SKM-1 (cell line): ENCODE measurements around the gene REEP5.
A peak's percentile ranks its signal among the peaks of the same experiment; 100 is the strongest.

Source experiments
- DNase-seq: peaks from one replicate; lab custom pipeline; 2025; ENCODE audit not compliant: unreplicated experiment; lab: John Stamatoyannopoulos, UW

The REEP5 gene

DNA sequence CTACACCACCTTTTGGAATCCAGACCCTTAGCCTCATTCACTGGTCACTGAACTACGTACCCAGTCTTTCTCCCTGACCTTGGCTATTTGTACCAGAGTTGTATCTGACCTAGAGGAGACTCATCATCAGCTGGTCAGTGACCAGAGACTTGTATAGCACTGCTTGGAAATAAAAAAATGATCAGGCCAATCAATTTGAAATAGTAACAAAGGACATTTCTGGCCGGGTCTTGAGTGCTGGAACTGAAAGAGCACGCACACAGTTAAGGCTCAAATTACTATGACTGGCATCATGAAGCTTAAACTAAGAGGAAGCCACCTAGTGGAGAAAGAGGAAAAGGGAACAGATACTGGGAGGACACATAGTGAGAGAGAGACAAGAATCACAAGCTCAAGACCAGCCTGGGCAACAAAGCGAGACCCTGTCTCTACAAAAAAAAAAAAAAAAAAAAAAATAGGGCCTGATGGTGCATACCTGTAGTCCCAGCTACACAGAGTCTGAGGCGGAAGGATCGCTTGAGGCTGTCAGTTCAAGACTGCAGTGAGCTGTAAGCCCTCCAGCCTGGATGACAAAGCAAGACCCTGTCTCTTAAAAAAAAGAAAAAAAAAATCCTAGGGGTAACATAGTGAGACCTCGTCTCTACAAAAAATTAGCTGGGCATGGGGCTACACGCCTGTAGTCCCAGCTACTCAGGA lies 73.8 kb downstream of the REEP5 start:
- DNase-seq, result peak; percentile 64

DNA sequence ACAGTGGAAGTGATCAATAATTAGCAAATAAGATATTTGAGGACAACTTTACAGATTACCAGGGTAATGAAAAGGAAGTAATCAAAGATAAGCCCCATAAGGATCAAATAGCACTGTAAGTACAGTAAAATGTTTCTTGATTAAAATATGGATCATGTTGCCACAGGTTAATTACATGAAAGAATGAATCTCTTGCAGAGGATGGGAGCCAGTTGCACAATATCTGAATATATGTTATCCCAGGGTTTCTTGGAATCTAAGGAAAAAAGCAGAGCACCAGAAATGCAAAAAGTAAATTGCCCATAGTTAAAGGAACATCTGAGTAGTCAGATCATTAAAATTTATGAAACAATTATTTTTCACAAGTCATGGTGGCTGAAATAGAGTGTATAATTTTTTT lies 74.7 kb downstream of the REEP5 start:
- DNase-seq, result no peak

DNA sequence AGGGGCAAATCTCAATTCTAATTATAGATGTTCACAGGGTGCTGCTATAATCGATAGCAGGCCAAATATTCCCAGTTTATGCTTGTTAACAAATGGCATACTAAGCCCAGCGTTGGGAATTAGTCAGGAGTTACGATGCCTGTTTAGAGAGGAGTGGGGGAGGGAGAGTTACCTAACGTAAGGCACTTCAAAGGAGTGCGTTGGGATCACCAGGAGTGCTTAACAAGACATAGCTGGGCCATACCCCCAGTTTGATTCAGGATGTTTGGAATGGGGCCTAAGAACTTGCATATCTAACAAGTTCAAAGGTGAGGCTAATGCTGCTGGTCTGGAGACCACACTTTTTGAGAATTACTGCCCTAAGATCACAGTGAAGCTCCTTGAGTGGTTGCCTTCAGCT lies 75.5 kb downstream of the REEP5 start:
- no peak for DNase-seq

DNA sequence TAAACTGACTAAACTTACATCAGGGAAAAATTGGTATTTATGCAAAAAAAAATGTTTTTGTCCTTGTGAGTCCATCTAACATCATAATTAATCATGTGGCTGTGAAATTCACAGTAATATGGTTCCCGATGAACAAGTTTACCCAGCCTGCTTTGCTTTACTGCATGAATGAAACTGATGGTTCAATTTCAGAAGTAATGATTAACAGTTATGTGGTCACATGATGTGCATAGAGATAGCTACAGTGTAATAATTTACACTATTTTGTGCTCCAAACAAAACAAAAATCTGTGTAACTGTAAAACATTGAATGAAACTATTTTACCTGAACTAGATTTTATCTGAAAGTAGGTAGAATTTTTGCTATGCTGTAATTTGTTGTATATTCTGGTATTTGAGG lies 77.5 kb downstream of the REEP5 start:
- DNase-seq, result no peak

DNA sequence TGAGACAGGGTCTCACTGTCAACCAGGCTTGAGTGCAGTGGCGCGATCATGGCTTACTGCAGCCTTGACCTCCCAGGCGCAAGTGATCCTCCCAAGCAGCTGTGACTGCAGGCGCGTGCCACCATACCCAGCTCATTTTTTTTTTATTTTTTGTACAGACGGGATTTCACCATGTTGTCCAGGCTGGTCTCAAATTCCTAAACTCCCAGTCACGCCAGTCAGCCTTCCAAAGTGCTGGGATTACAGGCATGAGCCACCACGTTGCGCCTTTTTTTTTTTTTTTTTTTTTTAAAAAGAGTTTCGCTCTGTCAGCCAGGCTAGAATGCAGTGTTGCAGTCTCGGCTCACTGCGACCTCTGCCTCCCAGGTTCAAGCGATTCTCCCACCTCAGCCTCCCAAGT lies 88.1 kb downstream of the REEP5 start:
- no peak for DNase-seq

DNA sequence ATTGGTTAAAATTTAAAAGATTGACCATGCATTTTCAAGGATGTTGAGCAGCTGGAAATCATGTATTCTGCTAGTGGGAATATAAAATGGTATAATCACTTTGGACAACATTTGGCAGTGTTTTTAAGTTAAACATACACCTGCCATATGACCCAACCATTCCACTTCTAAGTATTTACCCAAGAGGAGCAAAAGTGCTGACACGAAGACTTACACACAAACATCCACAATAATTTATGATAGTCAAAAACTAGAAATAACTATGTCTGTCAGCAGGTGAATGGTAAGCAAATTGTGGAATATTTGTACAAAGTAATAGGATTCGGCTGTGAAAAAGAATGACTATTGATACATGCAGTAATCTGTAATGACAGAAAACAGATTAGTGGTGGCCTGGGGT lies 91.6 kb downstream of the REEP5 start:
- no peak for DNase-seq
